Naive thymus-derived CD8-positive, alpha-beta T cell (primary cell): ENCODE results near the gene BMI1. TPM values are rescaled to one million over a fixed set of nuclear protein-coding genes. Genes with fewer than 3 reads are reported as not detected.

ENCODE experiments used
- ATAC-seq, 2 donors: fragments of 150-1000 bp; cut with Tn5 transposase in 1 of 2; sonication (Bioruptor Pico), chemical (Tn5 transposase) in 1 of 2; 1 replicate in 1 of 2; 2 replicates in 1 of 2; pipeline ENCODE4 v1.10.0; 2021; ENCODE audit warnings: mild to moderate bottlenecking in 2 of 2, moderate library complexity in 2 of 2
- POLR2A ChIA-PET: fragments of 350-600 bp; sonication (Branson Sonifier 250); formaldehyde crosslinking; loops from one replicate; lab custom pipeline; 2021; ENCODE audit warnings: antibody characterized with exemption; lab: Charles Lee
- DNase-seq, 10 donors: peaks; one replicate each; pipeline versions ENCODE4 v3.0.0 to v3.0.0-alpha.2; 2020 to 2022
- H3K27ac Mint-ChIP-seq, 10 donors: one replicate each; pipeline ENCODE4 v1.8.0; 2020 to 2022; ENCODE audit warnings: mild to moderate bottlenecking in 10 of 10, mixed read lengths in 10 of 10, moderate library complexity in 4 of 10, inconsistent platforms in 1 of 10
- H3K27me3 Mint-ChIP-seq, 5 donors: one replicate each; pipeline ENCODE4 v1.8.0; 2021 to 2022; ENCODE audit warnings: mixed read lengths in 5 of 5
- H3K36me3 Mint-ChIP-seq, 3 donors: one replicate each; pipeline ENCODE4 v1.8.0; 2020 to 2022; ENCODE audit warnings: mixed read lengths in 3 of 3, mild to moderate bottlenecking in 2 of 3, inconsistent platforms in 1 of 3
- H3K4me1 Mint-ChIP-seq, 4 donors: one replicate each; pipeline ENCODE4 v1.8.0; 2021 to 2022; ENCODE audit warnings: mixed read lengths in 4 of 4
- H3K4me3 Mint-ChIP-seq, 10 donors: one replicate each; pipeline ENCODE4 v1.8.0; 2020 to 2022; ENCODE audit warnings: mild to moderate bottlenecking in 10 of 10, mixed read lengths in 10 of 10, moderate library complexity in 6 of 10, inconsistent platforms in 1 of 10
- H3K9me3 Mint-ChIP-seq, 9 donors: one replicate each; pipeline ENCODE4 v1.8.0; 2020 to 2022; ENCODE audit warnings: mixed read lengths in 9 of 9, mild to moderate bottlenecking in 3 of 9, inconsistent platforms in 1 of 9, moderate library complexity in 1 of 9
- polyA plus RNA-seq, 3 donors: library from polyadenylated mRNA; unstranded; fragments of 300-500 nt; fragmentation: Illumina TruSeq; gene quantifications; one replicate each; pipeline ENCODE4 v1.2.3, GENCODE V29; 2021
- total RNA-seq, 8 experiments: library from RNA in 2 of 8; stranded (reverse) in 2 of 8; gene quantifications; one replicate each; pipeline ENCODE4 v1.2.3 and lab custom pipeline; 2021 to 2026

BMI1 gene
- total and polyA plus RNA-seq, 5 experiments from 2014 or later: 22.5 to 80.3 (median 32.9) TPM

DNA sequence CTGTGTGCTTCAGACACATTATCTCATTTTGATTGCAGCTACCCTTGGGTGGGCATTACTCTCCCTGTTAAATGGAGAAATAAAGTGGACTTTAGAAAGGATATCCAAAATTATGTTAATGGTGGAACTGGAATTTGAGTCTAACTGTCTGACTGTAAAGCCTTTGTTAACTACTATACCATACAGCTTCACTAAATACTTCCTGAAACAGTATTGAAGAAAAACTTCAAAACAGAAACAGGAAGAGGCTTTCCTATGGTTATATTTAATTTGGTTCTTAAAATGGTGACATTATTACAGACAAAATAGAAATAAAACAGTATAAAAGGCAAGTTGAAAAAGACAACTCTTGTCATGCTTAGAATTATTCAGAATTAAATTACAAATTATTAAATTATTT lies 49.4 kb downstream of the BMI1 start:
- DNase-seq (no peak), ATAC-seq (no peak)
- Mint-ChIP-seq H3K27me3 (peaks cover 0 to 8% (median 2%) of the 10 kb centered on the region in 5 donors), H3K9me3 (no peaks in the 10 kb centered on the region), H3K27ac (no peak overlapping the region), H3K4me3 (no peak overlapping the region), H3K36me3 (no peaks in the 10 kb centered on the region), H3K4me1 (peaks cover 0 to 15% (median 3%) of the 10 kb centered on the region in 4 donors)
- POLR2A ChIA-PET: interaction anchor here (0.5 kb wide), 1 partner anchor 110 kb away, joined by 3 read pairs; no protein-coding TSS in a partner anchor

DNA sequence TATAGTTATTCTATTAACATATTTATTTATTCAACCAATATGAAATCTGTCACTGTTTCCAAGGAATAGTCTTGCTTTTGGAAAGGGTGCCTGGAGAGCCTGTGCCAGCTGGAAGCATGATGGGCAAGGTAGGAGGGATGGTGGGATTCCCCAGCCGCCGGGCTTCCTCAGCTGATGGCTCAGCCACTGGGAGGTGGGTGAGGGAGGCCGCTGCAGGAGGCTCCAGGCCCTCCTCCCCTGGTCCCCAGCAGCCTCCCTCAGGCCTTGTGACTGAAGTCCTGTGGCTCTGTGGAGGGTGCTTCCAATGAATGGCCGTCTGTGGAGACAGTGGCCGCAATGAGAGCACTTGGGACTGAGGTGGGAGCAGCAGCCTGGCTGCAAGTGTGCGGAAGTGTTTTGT lies 51.4 kb downstream of the BMI1 start:
- Mint-ChIP-seq H3K9me3 (no peaks in the 10 kb centered on the region), H3K27me3 (no peaks in the 10 kb centered on the region), H3K4me3 (no peak overlapping the region), H3K36me3 (no peaks in the 10 kb centered on the region), H3K4me1 (peaks cover 0 to 13% (median 2%) of the 10 kb centered on the region in 4 donors), H3K27ac (no peak overlapping the region)
- POLR2A ChIA-PET: no interaction called here
- ATAC-seq (no peak), DNase-seq (no peak)

DNA sequence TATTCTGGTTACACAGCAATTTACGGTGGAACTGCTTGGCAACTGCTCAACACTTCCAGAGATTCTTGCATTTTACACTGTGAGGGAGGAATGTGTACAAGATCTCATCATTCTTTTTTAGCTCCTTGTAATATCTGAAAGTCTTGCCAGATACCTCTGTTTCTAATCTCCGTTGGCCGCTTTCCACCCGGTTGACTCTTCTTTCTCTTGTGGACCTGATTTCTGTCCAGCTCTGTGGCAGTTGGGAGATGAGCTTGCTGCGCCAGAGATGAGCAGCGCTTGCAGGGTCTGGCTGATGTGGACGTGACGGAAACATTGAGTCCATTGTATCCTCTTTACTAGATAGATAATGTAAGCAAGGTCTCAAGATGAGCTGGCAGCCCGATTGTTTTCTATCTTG lies 52.0 kb downstream of the BMI1 start:
- Mint-ChIP-seq H3K36me3 (no peaks in the 10 kb centered on the region), H3K9me3 (no peaks in the 10 kb centered on the region), H3K27me3 (no peaks in the 10 kb centered on the region), H3K4me3 (no peak overlapping the region), H3K27ac (no peak overlapping the region), H3K4me1 (peaks cover 0 to 11% (median 2%) of the 10 kb centered on the region in 4 donors)
- POLR2A ChIA-PET: no interaction called here
- no peak for DNase-seq
- ATAC-seq: no peak

DNA sequence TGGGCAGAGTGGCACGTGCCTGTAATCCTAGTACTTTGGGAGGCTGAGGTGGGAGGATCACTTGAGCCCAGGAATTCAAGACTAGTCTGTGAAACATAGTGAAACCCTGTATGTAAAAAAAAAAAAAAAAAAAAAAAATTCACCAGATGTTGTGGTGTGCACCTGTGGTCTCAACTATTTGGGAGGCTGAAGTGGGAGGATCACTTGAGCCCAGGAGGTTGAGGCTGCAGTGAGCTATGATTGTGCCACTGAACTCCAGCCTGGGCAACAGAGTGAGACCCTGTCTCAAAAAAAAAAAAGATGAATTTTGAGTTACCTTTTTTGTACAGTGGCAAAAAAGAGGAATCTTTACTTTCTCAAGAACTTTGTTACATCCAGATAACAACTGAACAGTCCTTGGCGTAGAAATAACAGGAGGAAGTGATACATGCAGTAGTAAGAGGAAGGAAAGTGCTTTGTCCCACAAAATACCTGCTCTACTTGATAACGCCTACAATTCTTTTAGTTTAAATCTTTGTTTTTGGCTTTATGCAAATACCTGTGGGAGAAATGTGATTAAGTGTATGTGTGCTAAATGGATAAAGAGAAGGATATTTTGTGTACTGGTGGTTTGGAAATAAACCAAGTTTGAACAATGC lies 53.7 kb downstream of the BMI1 start:
- ATAC-seq: no peak
- H3K27me3 Mint-ChIP-seq: peaks cover 0 to 5% (median 0%) of the 10 kb centered on the region in 5 donors
- peaks cover 0 to 10% (median 2%) of the 10 kb centered on the region in 4 donors for H3K4me1 Mint-ChIP-seq
- no peak overlapping the region for H3K27ac Mint-ChIP-seq
- no peak overlapping the region for H3K4me3 Mint-ChIP-seq
- POLR2A ChIA-PET: no interaction called here
- no peaks in the 10 kb centered on the region for H3K9me3 Mint-ChIP-seq
- H3K36me3 Mint-ChIP-seq: no peaks in the 10 kb centered on the region
- DNase-seq: no peak

DNA sequence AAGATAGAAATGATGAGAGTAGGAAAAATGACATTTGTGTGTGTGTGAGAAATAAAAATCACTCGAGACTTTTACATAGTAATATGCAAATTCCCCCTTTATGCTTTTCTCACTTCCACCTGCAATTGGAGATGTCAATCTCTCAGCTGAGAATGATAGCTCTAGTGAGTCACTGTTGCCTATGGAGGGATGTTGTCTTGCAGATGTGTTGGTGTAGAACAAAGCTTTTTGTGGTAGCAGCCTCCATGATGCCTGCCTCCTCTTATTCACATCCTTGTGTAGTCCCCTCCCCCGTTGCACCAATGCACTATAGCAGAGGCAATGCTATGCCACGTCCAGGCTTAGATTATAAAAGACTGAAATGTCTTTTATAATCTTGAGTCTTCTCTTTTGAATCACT lies 58.2 kb downstream of the BMI1 start:
- DNase-seq (no peak), ATAC-seq (peak in 1 of 2 donors; percentile 22)
- POLR2A ChIA-PET: no interaction called here
- Mint-ChIP-seq H3K27me3 (peaks cover 0 to 7% (median 3%) of the 10 kb centered on the region in 5 donors), H3K9me3 (no peaks in the 10 kb centered on the region), H3K4me1 (peaks cover 0 to 4% (median 0%) of the 10 kb centered on the region in 4 donors), H3K36me3 (no peaks in the 10 kb centered on the region), H3K4me3 (no peak overlapping the region), H3K27ac (no peak overlapping the region)

Other genes starting within 250 kb of the BMI1 start
- gene EBLN1, start 103.1 kb upstream of the BMI1 start, total RNA-seq: not detected
- gene EBLN1, start 103.1 kb upstream of the BMI1 start, polyA plus RNA-seq: not detected
- gene COMMD3, start 4.7 kb upstream of the BMI1 start, total RNA-seq: 10 to 100 TPM; 53.9 to 59.3 TPM
- 10 to 100 TPM; 38.5 to 57.8 (median 48.4) TPM for gene COMMD3, start 4.7 kb upstream of the BMI1 start, polyA plus RNA-seq
- gene SPAG6, start 24.4 kb downstream of the BMI1 start, total RNA-seq: not detected
- gene SPAG6, start 24.4 kb downstream of the BMI1 start, polyA plus RNA-seq: not detected